Brain microvascular endothelial cell (primary cell): ENCODE measurements around the gene ARHGEF33.

ENCODE experiments used
- DNase-seq: peaks from one replicate; pipeline ENCODE4 v3.0.0-alpha.2; 2020
- H3K27ac ChIP-seq: fragments of 250-450 bp; sonication (Bioruptor Pico); 2 replicates; pipeline ENCODE4 v1.5.1; 2020; ENCODE audit warnings: mild to moderate bottlenecking, moderate library complexity
- H3K27me3 ChIP-seq: fragments of 250-450 bp; sonication (Bioruptor Pico); replicated peaks from 2 replicates; pipeline ENCODE4 v1.5.1; 2020; ENCODE audit warnings: mild to moderate bottlenecking
- H3K36me3 ChIP-seq: fragments of 250-450 bp; sonication (Bioruptor Pico); replicated peaks from 2 replicates; pipeline ENCODE4 v1.5.1; 2020; ENCODE audit warnings: mild to moderate bottlenecking
- H3K4me3 ChIP-seq: 2 replicates; pipeline ENCODE4 v1.5.1; 2011; ENCODE audit warnings: low read depth, mild to moderate bottlenecking, control low read depth, low read length, moderate library complexity
- in situ Hi-C: cut with HindIII; loops from 2 replicates; pipeline ENCODE4 v1.10.0; 2017; ENCODE audit warnings: low sequenced_read_pairs, low pct_ligation_motif_present
- TF ChIP-seq, protein P1 (sequence below): IDR thresholded peaks from 2 replicates; pipeline ENCODE4 v1.5.1; 2011; ENCODE audit warnings: low read depth, mild to moderate bottlenecking, moderate library complexity, low read length, control low read depth, inconsistent platforms; ENCODE audit errors: missing control alignments

ARHGEF33 gene

DNA sequence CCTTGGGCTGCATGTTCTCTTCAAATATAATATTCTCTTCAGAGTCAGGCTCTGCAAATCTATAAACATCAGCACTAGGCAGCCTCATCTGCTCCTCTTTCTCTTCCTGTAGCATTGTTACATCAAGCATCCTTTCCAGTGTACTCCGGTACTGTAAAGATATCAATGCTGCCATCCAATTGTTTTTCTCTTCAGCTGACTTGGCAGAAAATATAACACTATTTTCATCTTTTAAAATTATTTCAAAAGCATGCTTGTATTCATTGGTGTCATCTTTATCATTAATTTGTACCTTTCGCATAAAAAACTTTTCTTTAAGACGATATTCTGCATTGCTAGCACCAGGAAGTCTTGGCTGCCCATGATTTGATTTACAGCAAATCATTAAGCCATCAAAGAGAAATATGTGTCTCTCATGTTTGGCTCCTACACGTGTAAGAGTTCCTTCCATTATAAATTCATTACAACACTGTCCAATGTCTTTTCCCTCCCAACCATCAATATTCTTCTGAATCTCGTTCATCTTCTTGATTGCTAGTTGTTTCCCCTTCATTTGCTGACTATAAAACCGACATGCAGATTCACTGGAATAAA lies 133.1 kb downstream of the ARHGEF33 start:
- TF ChIP-seq, protein P1, sequence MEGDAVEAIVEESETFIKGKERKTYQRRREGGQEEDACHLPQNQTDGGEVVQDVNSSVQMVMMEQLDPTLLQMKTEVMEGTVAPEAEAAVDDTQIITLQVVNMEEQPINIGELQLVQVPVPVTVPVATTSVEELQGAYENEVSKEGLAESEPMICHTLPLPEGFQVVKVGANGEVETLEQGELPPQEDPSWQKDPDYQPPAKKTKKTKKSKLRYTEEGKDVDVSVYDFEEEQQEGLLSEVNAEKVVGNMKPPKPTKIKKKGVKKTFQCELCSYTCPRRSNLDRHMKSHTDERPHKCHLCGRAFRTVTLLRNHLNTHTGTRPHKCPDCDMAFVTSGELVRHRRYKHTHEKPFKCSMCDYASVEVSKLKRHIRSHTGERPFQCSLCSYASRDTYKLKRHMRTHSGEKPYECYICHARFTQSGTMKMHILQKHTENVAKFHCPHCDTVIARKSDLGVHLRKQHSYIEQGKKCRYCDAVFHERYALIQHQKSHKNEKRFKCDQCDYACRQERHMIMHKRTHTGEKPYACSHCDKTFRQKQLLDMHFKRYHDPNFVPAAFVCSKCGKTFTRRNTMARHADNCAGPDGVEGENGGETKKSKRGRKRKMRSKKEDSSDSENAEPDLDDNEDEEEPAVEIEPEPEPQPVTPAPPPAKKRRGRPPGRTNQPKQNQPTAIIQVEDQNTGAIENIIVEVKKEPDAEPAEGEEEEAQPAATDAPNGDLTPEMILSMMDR: no peak
- in situ Hi-C loops: no loop called here
- H3K4me3 ChIP-seq: no peak overlapping the region

DNA sequence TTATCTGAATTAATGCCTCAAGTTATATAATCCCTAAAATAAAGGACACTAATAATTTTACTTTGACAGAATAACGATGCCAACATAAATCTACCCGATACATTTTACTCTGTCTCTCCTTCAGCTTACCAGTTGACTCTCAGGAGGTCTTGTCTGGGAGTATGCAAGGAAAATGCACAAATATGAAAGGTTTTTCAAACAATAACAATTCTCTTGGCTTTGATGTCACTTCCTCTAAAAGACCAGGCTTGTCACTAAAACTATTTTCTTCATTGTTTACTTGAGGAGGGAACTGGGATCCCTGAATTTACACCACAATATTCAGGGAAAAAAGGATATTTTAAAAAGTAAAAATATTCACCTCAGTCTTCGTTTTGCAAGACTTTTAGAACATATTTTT lies 134.0 kb downstream of the ARHGEF33 start:
- in situ Hi-C loops: no loop called here
- TF ChIP-seq, protein P1: no peak
- H3K36me3 ChIP-seq: peaks cover 6% of the 10 kb centered on the region
- H3K27ac ChIP-seq: no peak overlapping the region
- no peak overlapping the region for H3K4me3 ChIP-seq
- DNase-seq: no peak
- no peaks in the 10 kb centered on the region for H3K27me3 ChIP-seq

More for the DNA sequence above, 133.1 kb downstream of the ARHGEF33 start:
- H3K27ac ChIP-seq: no peak overlapping the region
- DNase-seq: no peak
- no peaks in the 10 kb centered on the region for H3K27me3 ChIP-seq
- peaks cover 6% of the 10 kb centered on the region for H3K36me3 ChIP-seq

DNA sequence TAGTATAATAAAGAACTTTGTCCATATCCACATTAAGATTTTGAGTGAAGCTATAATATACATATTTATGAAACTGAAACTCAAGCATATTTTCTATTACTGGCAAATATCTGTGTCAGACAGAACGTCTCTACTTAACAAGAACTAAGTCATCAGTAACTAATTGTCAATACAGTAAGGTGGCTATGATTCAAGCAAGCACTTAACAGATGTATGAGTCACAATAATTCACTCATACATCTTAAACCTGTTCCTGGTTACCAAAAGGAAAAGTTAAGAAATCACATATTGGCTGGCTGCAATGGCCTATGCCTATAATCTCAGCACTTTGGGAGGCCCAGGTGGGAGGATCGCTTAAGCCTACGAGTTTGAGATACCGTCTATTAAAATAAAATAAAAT lies 135.2 kb downstream of the ARHGEF33 start:
- Histone ChIP-seq H3K4me3 (no peak overlapping the region), H3K27me3 (no peaks in the 10 kb centered on the region), H3K36me3 (peaks cover 8% of the 10 kb centered on the region), H3K27ac (no peak overlapping the region)
- in situ Hi-C loops: no loop called here
- TF ChIP-seq, protein P1: no peak
- no peak for DNase-seq
